ENCODE measurements around the gene SHC2. TPM values are rescaled to one million over a fixed set of nuclear protein-coding genes. Genes with fewer than 3 reads are reported as not detected.

SHC2 gene
- total and polyA plus RNA-seq, 2 experiments from 2014 or later, result 50.8 to 111 TPM

DNA sequence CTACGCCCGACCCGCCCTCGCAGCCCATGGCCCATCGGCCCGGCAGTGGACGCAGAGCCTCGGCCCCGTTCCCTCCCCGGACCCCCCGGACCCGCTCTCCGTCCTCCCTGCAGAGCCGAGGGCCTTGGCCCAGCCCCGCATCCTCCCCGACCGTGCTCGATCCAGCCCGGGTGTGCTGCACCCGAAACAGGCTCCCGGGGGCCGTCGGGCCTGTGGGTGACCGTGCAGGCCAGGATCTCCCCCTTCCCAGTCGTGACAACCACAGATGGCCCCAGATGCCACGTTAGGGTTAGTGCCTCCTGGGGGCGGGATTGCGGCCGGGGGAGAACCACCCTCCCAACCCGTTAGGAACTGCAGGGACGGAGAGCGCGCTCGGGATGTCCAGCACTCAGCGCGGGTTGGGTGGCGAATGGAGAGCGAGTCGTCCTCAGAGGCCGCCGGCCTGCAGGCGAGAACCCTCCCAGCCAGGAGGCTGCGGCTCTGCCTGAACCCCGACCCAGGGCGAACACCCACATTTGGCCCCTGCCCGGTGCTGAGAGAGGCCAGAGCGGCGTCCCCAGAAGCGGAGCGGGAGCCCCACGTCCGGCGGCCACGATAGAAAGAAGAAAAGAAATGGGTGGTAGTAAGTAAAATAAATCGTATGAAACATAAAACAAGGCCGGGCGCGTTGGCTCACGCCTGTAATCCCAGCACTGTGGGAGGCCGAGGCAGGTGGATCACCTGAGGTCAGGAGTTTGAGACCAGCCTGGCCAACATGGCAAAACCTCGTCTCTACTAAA is 28.8 kb upstream of the SHC2 start:
- Histone ChIP-seq H3K9me3 (ENCODE audit: low read depth) (no peaks in the 10 kb centered on the region), H3K27ac (peak overlapping the region; percentile 80), H3K4me1 (ENCODE audit: insufficient read depth) (peaks cover 12% of the 10 kb centered on the region), H2AFZ (peak overlapping the region; percentile 92), H3K36me3 (replicated peaks; ENCODE audit: insufficient read depth, low read depth) (no peaks in the 10 kb centered on the region), H3K4me2 (peak overlapping the region; percentile 97), H4K20me1 (ENCODE audit: insufficient read depth, poor library complexity, severe bottlenecking) (no peaks in the 10 kb centered on the region), H3K27me3 (no peaks in the 10 kb centered on the region), H3K79me2 (no peaks in the 10 kb centered on the region), H3K9me2 (replicated peaks; ENCODE audit: insufficient read depth) (no peaks in the 10 kb centered on the region), H3K4me3 (peak overlapping the region; percentile 85)
- 28% methylated on average over 44 of the region's 61 CpGs for WGBS (ENCODE audit: low lambda C conversion rate, missing lambda C conversion rate)
- DNase-seq (ENCODE audit: low spot score), result peak; percentile 59
- TF ChIP-seq EZH2phosphoT487 (IDR thresholded peaks at IDR 0.05; ENCODE audit: low read depth, severe bottlenecking, unreplicated experiment), result no peak
- TF ChIP-seq, protein P1, sequence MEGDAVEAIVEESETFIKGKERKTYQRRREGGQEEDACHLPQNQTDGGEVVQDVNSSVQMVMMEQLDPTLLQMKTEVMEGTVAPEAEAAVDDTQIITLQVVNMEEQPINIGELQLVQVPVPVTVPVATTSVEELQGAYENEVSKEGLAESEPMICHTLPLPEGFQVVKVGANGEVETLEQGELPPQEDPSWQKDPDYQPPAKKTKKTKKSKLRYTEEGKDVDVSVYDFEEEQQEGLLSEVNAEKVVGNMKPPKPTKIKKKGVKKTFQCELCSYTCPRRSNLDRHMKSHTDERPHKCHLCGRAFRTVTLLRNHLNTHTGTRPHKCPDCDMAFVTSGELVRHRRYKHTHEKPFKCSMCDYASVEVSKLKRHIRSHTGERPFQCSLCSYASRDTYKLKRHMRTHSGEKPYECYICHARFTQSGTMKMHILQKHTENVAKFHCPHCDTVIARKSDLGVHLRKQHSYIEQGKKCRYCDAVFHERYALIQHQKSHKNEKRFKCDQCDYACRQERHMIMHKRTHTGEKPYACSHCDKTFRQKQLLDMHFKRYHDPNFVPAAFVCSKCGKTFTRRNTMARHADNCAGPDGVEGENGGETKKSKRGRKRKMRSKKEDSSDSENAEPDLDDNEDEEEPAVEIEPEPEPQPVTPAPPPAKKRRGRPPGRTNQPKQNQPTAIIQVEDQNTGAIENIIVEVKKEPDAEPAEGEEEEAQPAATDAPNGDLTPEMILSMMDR (IDR thresholded peaks at IDR 0.05; ENCODE audit: poor library complexity), result no peak
- TF ChIP-seq EZH2 (IDR thresholded peaks at IDR 0.05; ENCODE audit: borderline replicate concordance), result no peak

DNA sequence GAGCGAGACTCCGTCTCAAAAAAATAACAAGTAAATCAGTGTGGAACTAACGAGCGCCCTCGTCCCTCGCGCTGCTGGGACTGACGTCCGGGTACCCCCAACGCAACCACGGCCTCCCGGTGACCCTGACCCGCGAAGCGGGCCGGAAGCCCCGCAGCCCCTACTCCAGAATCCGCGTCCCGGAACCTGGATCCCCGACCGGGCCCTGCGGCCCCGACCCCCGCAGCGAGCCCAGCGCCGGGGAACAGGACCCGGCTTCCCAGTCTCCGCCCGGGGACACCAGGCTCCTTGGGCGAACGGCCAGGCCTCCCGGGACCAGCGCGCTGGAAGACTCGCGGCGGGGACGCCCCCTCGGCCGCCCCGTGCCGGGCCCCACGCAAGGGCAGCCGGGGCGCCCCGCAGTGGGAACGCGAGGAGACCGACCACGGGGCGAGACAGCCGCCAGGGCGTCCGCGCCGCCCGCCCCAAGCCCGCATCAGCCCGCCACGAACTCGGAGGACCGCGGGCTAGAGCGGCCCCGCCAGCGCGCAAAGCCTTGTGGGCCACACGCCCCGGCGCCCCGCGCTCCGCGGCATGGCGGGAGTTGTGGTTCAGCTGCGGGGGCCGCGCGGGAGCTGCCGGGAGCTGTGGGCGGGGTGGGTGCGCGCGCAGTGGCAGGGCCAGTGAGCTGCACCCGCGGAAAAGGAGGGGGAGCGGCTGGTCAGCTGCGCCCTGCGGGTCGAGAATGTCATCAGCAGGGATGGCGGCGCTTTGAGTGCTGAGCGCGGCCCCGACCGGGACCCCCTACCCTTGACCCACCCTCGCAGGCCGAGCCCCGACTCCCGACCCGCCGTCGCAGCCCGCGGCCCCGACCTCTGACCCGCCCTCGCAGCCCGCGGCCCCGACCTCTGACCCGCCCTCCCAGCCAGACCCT is 27.9 kb upstream of the SHC2 start:
- Histone ChIP-seq H4K20me1 (ENCODE audit: insufficient read depth, poor library complexity, severe bottlenecking) (no peaks in the 10 kb centered on the region), H3K79me2 (no peaks in the 10 kb centered on the region), H3K9me2 (replicated peaks; ENCODE audit: insufficient read depth) (no peaks in the 10 kb centered on the region), H3K36me3 (replicated peaks; ENCODE audit: insufficient read depth, low read depth) (no peaks in the 10 kb centered on the region), H3K4me3 (peak overlapping the region; percentile 97), H3K27me3 (no peaks in the 10 kb centered on the region), H3K4me1 (ENCODE audit: insufficient read depth) (peaks cover 12% of the 10 kb centered on the region), H2AFZ (peak overlapping the region; percentile 98), H3K9me3 (ENCODE audit: low read depth) (no peaks in the 10 kb centered on the region), H3K4me2 (peak overlapping the region; percentile 97), H3K27ac (peak overlapping the region; percentile 100)
- TF ChIP-seq EZH2phosphoT487 (IDR thresholded peaks at IDR 0.05; ENCODE audit: low read depth, severe bottlenecking, unreplicated experiment) (no peak), EZH2 (IDR thresholded peaks at IDR 0.05; ENCODE audit: borderline replicate concordance) (no peak)
- WGBS (ENCODE audit: low lambda C conversion rate, missing lambda C conversion rate), result 2% methylated on average over 62 of the region's 114 CpGs
- DNase-seq (ENCODE audit: low spot score), result peak; percentile 99

DNA sequence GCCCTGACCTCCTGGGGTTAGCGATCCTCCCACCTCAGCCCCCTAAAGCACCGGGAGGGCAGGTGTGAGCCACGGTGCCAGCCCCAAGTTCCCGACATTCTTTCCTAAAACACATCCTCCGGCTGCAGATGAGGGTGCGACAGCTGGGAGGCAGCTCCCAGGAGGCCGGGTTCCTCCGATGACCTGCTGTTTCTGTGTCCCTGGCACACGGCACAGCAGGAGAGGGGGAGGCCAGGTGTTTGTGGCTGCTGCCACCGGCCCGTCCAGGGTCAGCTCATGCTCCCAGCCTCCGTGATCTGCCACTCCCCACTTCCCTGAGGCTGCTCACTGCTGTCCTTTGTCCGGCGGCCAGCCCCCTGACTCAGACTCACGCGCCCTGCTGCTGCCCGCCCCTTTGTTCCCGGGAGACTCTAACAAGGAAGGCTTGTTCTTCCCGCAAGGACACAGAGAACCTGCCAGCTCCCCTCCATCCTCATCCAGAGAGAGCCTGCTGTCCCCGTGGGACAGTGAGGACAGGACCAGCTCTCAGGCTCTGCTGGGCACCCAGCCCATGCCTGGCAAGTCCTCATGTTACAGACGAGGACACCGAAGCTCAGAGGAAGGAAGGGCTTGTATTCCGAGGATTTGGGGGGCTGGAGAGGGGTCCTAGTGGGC is 24.9 kb upstream of the SHC2 start:
- Histone ChIP-seq H3K27ac (peak overlapping the region; percentile 85), H3K9me2 (replicated peaks; ENCODE audit: insufficient read depth) (no peaks in the 10 kb centered on the region), H3K4me2 (peak overlapping the region; percentile 55), H3K4me1 (ENCODE audit: insufficient read depth) (peaks cover 12% of the 10 kb centered on the region), H4K20me1 (ENCODE audit: insufficient read depth, poor library complexity, severe bottlenecking) (no peaks in the 10 kb centered on the region), H3K79me2 (no peaks in the 10 kb centered on the region), H3K4me3 (no peak overlapping the region), H3K9me3 (ENCODE audit: low read depth) (no peaks in the 10 kb centered on the region), H3K36me3 (replicated peaks; ENCODE audit: insufficient read depth, low read depth) (no peaks in the 10 kb centered on the region), H3K27me3 (no peaks in the 10 kb centered on the region), H2AFZ (no peak overlapping the region)
- no peak for TF ChIP-seq EZH2 (IDR thresholded peaks at IDR 0.05; ENCODE audit: borderline replicate concordance)
- TF ChIP-seq, protein P1 (IDR thresholded peaks at IDR 0.05; ENCODE audit: poor library complexity), result no peak
- TF ChIP-seq EZH2phosphoT487 (IDR thresholded peaks at IDR 0.05; ENCODE audit: low read depth, severe bottlenecking, unreplicated experiment), result no peak
- WGBS (ENCODE audit: low lambda C conversion rate, missing lambda C conversion rate), result 25% methylated on average over 20 of the region's 23 CpGs
- DNase-seq (ENCODE audit: low spot score), result peak; percentile 74

Measured in hepatocyte (in vitro differentiated cells).